Activated naive CD4-positive, alpha-beta T cell treated with anti-CD3 and anti-CD28 coated beads, Interleukin-2, amount 50 U/mL, for 16 hours (primary cell): ENCODE measurements around the gene MEF2A.
"Not testable (repeated sequence)": the region's sequence is repeated elsewhere in the genome, so short reads cannot be mapped to it uniquely, and the experiment has no call there.

Source experiments
- DNase-seq: peaks from one replicate; pipeline ENCODE4 v3.0.0-alpha.2; 2020

The MEF2A gene

DNA sequence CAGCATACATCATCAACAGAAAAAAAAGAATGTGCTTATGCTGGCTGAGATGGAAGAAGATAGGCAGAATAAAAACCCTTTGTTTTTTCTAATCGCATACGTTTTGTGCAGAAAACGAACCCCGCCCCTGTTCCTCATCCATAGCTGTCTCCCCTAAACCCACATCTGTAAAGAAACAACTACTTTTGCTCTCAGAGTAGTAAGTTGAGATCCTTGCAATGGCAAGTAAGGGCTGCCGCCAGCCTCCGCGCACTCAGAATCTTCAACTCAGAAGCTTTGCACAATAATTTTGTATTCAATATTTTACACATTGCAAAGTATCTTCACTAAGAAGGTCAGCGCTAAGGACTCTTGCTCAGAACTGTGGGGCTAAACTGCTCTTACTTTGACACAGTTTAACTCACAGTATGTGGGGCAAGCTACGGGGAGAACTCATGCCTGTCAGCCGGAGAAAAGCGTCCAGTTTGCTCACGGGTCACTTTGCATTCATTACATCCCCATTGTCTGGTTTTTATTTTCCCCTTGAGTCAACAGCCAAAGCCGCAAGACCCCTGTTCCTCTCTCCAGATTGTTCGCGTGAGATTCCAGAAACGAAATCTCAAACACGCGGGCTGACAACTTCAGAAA, 166.5 kb downstream of the MEF2A start:
- DNase-seq, result no peak

DNA sequence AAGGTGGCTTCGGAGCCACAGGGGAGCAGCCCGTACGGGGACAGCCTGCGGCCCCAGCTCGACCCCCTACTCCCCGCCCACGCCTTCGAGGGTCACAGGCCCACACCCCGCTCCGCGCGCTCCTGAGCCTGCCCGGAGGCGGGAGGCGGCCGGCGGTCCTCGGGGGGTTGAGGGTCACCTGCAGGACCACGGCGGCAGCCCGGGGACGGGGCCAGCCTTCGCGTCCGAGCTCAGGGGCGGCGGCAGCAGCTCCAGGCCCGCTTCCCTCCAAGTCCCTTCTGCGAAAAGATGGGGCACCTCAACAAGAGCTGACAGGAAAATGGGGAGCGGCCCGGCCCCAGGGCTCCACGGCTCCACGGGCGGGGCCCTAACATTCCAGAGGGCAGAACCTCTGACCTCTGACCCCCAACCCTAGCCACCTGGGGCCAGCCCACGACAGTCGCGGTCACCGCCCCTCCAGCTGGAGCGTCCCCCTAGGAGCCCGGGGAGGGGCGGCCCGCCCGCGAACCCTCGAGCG, 167.0 kb downstream of the MEF2A start:
- peak; percentile 21 for DNase-seq

DNA sequence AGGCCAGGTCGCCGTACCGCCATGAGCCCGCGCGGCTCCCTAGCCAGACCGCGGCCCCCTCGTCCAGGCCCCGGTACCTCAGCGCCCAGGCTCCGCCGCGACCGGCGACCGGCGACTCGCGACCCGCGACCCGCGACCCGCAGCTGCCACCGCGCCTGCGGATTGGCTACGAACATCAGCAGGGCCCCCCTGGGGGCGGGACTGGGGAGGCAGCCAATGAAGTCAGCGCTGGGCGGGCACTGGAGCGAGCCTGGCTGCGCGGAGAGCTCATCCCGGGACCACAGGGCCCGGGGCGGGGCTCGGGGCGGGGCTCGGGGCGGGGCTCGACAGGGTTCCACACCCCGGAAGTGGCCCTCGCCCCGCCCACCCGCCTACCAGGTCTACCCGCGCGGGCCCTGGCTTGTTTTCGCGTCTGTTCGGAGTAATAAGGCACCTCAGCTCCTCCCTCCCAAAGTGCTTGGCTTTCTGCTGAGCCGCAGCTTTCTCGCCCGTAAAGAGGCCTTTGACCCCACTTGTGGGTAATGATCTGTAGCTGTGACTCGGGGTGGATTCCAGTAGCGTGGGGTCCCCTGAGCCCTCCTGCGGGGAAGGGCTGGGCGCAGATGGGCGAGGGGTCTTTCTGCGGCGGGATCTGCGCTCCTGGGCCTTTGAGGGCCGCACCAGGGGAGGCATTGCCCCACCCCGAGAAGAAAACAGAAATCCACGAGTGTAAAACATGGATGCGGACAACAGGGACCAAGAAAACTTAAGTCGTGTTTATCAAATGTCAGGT, 167.7 kb downstream of the MEF2A start, which contains the start of gene LYSMD4:
TSS of gene LYSMD4 (minus strand) at position 170 of the 772 bp plus-strand sequence. CDS start 1,438 bp downstream, outside the sequence.
- DNase-seq, result peak; percentile 99

DNA sequence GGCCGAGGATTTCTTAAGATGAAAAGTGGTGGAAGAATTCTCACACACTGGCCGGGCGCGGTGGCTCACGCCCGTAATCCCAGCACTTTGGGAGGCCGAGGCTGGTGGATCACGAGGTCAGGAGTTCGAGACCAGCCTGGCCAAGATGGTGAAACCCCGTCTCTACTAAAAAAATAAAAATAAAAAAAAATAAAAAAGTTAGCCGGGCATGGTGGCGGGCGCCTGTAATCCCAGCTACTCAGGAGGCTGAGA, 168.2 kb downstream of the MEF2A start:
- DNase-seq, result not testable (repeated sequence)

DNA sequence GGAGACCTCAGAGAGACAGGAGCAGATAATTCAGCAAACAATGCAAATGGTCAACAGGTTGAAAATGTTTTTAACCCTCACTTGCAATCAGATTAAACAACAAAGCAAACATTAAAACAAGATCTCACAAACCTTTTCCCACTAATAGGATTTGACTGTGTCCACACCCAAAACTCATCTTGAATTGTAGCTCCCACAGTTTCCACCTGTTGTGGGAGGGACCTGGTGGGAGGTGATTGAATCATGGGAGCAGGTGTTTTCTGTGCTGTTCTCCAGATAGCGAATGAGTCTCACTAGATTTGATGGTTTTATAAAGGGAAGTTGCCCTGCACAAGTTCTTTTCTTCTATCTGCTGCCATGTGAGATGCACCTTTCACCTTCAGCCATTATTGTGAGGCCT, 168.8 kb downstream of the MEF2A start:
- DNase-seq, result no peak

DNA sequence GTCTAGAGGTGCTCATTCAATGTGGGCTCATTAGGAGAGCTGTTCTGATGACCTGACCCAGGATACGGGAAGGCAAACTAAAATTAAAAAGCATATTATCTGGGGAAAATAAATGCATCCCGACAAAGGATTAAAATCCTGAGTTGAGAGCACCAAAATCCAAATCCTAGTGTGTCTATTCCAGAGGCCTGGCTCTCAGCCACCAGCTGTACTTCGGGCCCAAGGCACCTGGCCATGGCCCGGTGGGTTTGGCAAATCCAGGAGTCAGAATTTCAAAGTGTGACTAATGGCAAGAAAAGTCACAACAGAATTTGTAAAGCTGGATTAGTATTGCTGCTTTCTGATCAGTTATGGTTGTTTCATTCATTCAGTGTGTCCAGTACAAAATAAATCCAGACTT, 170.1 kb downstream of the MEF2A start:
- no peak for DNase-seq

DNA sequence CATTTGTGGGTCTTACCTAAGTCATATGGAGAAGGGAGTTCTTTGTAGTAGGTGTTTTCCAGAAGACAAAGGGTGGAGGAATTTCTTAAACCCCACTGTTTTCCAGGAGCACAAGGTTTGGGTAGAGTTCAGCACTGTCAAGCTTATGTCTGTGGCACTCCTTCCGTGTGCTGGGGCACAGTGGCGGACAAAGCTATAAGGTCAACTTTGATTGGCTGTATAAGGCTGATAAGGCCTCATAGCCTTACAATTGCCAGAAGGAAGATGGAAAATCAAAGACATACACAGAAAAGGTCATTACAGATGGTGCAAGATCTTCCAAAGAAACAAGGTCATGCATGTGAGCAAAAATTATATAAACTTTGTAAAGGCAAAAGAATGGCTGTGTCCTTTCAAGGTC, 170.9 kb downstream of the MEF2A start:
- no peak for DNase-seq

DNA sequence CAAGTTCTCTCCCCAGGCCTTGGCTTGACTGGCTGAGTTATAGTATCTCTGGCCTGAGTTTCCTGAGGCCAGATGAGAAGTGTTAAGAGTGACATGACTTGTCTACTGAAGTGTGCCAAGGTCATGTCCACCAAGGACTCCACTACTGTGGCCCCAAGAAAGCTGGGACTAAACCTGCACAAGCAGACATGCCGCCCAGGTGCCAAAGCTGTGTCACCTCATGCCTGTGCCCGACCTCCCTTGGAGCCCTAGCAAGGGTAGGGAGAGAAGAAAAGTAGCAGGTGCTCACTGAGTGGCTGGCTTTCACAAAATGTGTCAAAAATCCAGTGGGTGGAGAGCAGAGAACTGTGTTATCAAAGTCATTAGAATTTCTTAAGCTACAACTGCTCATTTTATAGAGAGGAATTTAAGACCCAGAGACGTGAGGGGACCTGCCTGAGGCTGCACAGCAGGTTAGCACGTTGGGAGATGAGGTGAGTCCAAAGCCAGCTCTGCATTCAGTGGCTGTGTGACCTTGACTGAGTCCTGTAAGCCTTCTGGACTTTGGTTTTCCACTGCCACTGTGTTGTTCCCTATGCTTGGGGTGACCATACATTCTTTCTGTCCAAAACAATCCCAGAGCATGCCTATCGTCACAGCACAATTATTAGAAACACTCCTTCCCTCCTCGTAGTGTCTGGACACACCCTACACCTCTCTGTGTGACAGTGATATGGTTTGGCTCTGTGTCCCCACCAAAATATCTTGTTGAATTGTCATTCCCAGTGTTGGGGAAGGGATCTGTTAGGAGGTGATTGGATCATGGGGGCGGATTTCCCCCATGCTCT, 172.4 kb downstream of the MEF2A start:
- no peak for DNase-seq

DNA sequence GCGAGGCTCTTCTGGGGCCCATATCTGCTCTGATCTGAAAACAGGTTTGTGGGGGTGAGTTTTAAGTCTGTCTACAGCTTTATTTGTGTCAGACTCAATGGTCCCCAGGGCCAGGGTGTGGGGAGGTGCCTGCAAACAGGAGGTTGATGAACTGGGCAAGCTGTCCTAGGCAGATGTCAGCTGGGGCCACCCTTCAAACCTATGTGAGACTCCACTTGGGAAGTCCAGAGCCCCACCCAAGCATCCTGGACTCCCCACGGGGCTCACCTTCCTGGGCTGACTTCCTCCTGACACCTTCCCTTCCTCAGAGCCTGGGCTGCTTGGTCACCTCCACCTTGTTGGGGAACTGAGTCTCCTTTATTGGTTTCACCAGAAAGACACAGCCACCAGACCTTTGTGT, 176.1 kb downstream of the MEF2A start:
- no peak for DNase-seq

DNA sequence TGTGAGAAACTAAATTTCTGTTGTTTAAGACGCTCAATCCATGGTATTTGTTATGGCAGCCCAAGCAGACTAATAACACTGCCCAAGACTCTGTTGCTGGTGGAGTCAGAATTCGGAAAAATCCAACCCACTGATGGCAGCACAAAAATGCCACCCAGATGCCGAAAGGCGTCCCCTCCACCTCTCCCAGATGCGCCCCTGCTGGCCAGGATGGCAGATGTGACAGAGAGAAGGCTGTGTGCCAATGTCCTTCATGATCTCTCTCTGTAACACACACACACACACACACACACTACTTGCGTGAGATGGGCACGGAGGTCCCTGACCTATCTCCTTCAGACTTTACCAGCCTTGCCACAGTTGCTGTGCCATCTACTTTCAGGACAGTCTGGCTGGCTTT, 178.4 kb downstream of the MEF2A start:
- DNase-seq, result no peak

DNA sequence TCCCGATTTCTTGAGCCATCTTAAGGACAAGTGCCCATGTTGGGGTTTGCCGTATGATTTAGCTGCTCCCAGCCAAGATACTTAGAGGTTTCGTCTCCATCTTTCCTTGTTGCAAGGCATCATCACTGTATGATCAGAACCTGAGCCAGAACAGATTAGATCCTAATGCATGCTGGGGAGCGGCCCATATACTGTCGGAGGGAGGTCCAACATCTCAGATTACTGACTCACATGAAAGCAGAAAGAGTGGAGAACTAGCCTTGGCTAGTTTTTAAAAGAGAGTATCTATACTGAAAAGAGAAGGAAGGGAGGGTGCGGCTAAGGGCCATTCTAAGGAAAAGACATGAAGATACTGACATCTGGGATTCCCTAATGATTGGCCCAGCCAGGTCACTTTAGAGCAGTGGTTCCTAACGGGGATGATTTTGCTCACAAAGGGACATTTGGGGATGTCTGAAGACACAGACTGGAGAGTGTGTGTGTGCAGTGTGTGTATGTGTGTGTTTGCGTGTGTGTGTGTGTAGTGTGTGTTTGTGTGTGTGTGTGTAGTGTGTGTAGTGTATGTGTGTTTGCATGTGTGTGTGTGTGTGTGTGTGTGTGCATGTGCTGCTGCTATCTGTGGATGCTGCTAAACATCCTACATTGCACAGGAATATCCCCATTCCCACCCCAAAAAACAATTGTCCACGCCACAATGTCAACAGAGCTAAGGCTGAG, 179.7 kb downstream of the MEF2A start:
- no peak for DNase-seq

DNA sequence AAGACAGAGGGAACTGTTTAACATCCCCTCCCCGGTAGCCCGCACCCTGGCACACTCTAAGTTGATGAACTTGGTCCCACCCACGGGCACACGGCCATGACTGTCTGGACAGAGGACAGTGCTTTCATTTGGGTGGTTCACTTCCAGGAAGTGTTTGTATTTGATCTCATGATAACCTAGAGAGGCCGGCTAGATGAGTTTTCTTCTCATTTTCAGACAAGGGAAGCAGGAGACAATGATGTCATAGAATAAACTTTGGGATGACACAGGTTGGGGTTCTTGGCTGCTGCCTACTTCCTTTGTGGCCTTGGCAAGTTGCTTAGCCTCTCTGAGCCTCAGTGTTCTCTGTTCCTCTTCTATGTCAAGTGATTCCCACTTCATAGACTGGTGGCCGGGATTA, 183.6 kb downstream of the MEF2A start:
- DNase-seq, result no peak

DNA sequence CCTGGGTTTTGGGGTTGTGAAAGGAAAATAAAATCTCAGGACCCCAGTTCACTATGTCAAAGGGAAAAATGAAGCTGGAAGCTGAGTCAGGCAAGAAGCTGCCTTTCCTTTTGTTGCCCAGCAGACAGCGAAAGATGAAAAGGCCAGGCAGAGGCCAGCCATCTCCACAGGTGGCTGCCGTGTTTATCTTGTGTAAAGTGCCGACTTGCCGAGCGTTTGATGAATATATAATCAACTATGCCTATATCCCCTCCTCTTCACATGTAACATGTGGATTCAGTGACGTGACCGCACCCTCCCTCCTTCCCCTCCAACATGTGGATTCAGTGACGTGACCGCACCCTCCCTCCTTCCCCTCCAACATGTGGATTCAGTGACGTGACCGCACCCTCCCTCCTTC, 184.5 kb downstream of the MEF2A start:
- not testable (repeated sequence) for DNase-seq

DNA sequence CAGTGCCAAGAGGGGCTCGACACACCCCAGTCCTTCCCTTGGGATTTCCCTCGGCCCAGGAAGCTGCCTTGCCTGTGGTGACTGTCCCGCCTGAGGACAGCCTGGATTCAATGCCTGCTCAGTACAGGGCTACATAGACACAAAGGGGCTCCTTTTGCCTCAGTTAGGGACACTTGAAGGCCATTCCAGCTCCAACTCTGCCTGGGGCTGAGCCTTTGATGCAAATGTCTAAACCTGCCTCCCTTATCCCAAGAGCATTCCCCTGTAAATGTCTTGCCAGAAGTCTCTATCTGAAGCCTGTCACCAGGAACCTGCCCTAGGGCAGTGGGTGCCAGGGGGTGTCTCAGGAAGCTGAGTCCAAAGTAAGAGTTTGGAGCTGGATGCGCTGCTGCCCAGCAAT, 186.8 kb downstream of the MEF2A start:
- no peak for DNase-seq

DNA sequence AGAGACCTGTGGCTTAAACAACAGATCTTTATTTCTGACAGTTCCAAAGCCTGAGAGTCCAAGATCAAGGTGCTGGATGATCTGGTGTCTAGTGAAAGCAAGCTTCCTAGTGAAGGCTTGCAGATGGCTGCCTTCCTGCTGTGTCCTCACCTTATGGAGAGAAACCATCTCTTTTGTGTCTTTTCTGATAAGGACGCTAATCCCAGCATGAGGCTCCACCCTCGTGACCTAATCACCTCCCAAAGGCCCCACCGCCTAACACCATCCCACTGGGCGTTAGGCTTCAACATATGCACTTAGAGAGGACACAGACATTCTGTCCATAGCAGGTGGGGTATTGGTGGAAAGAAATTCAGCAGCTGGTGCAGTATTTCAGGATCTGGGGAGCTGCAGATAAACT, 187.3 kb downstream of the MEF2A start:
- no peak for DNase-seq

DNA sequence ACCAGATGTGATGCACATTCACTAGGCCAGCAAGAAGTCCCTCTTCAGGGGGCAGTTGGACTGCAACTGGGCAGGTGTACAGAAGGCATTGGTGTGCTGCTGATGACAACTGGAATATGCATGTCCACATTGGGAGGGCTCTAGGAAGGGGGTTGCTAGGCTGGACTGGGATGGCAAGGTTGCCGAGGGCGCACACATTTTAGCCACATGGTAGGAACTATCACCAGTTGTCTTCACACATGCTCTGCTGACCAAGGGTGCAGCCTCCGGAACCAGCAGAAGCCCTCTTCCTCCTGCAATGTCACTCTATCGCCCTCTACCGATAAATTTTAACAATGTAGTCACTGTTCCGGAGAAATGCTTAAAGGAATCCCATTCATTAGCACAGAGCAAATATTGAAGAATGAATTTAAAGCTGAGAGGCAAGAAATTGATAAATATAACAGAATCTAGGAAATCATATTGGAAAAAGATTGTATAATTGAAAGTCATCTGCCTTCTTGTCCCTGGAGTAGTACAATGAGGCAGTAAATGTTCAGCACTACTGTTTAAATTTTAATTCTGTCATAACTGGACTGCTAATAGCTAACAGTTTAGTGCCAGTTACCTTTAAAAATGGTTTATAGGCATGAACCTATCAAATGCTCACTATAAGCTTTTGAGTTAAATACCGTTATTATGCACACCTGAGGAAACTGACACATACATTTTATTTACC, 190.1 kb downstream of the MEF2A start:
- DNase-seq, result peak; percentile 25

DNA sequence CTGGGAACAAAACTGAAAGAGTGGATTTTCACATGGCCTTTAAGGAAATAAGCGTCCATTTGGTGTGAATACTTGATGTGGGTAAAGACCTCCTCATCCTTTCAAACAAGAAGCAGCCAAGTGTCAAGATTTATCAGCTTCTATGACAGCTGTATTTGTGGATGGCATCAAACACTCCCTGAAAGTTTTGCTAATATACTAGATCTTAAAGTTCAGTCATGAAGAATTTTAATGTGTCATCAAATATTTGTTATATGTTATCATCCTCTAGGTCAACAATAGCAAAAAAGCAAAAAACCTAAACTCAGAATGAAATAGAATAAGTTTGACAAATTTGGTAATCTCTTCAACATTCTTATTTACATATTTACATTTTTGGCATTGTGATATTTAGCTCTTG, 196.5 kb downstream of the MEF2A start:
- DNase-seq, result no peak

DNA sequence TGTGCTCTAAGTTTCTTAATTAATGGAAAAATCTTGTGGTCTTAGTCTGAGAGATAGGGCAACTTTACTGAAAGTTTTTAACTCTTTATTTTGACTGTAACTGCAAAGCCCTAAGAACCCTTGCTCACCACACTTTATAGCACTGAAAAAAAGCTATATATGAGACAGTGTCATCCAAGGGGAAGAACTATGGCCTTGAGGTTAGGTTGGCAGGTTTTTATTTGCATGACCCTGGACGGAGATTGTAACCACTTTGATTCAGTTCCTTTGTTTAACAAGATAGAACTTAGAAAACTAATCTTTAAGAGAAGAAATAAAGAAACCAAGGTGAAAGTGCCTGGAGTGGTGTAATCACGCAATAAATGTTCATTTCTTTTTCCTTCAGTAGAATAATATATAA, 198.0 kb downstream of the MEF2A start:
- DNase-seq, result no peak

DNA sequence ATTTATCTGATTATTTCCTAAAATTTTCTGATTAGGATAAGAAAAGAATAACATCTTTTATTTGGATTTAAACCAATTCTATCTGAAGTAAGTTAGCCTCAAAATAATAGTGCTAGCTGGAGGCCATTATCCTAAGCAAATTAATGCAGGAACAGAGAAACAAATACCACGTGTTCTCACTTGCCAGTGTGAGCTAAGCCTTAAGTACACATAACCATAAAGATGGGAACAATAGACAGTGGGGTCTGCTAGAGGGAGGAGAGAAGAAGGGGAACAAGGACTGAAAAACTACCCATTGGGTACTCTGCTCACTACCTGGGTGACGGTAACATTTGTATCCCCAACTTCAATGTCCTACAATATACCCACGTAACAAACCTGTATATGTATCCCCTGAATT, 198.7 kb downstream of the MEF2A start:
- DNase-seq, result no peak
